IMR-90 (cell line): ENCODE data around the gene SYNPO2. TPM values are rescaled to one million over a fixed set of nuclear protein-coding genes. Genes with fewer than 3 reads are reported as not detected.

Experiments
- ATAC-seq: fragments of 200-7000 bp; cut with Tn5 transposase; 2 replicates; pipeline ENCODE4 v1.9.1; 2020; ENCODE audit warnings: low read depth, mild to moderate bottlenecking, moderate library complexity
- BruUV-seq: library from RNA; stranded (reverse); fragments of 400-500 nt; replicated peaks from 2 replicates; lab custom pipeline; 2021; lab: Mats Ljungman, UMichigan
- CTCF ChIA-PET: fragments of 300-600 bp; formaldehyde crosslinking; extraction: SDS; loops from one replicate; lab custom pipeline; 2021; ENCODE audit warnings: antibody characterized with exemption; lab: Yijun Ruan, JAX
- POLR2A ChIA-PET: fragments of 300-600 bp; sonication (Branson Sonifier 250); formaldehyde crosslinking; loops from one replicate; lab custom pipeline; 2022; ENCODE audit warnings: antibody characterized with exemption; ENCODE audit not compliant: unreplicated experiment; lab: Charles Lee
- DNase-seq: peaks from one replicate; pipeline ENCODE4 v3.0.0; 2013
- H2AFZ ChIP-seq: replicated peaks from 2 replicates; pipeline ENCODE3; 2013; ENCODE audit warnings: low read length, mild to moderate bottlenecking; ENCODE audit not compliant: poor library complexity
- H2AK5ac ChIP-seq: 2 replicates; pipeline ENCODE4 v1.6.1; 2013; ENCODE audit warnings: low read depth, low read length, inconsistent platforms
- H2AK9ac ChIP-seq: replicated peaks from 2 replicates; pipeline ENCODE3; 2013; ENCODE audit warnings: mild to moderate bottlenecking, low read depth, low read length, moderate library complexity; ENCODE audit not compliant: poor library complexity
- H2BK120ac ChIP-seq: 2 replicates; pipeline ENCODE4 v1.6.1; 2013; ENCODE audit warnings: low read depth, low read length, inconsistent platforms
- H2BK15ac ChIP-seq: 3 replicates; pipeline ENCODE4 v1.6.1; 2013; ENCODE audit warnings: low read depth, low read length, inconsistent platforms
- H2BK20ac ChIP-seq: 2 replicates; pipeline ENCODE4 v1.6.1; 2013; ENCODE audit warnings: low read depth, mild to moderate bottlenecking, inconsistent platforms, low read length, moderate library complexity
- H2BK5ac ChIP-seq: 2 replicates; pipeline ENCODE4 v1.6.1; 2013; ENCODE audit warnings: mild to moderate bottlenecking, low read depth, low read length, inconsistent platforms; ENCODE audit not compliant: poor library complexity, severe bottlenecking
- H3K14ac ChIP-seq: replicated peaks from 2 replicates; pipeline ENCODE4 v1.6.1; 2013; ENCODE audit warnings: low read depth, low read length, inconsistent platforms
- H3K18ac ChIP-seq: 2 replicates; pipeline ENCODE4 v1.6.1; 2013; ENCODE audit warnings: low read depth, low read length, control low read depth
- H3K23ac ChIP-seq: 2 replicates; pipeline ENCODE4 v1.6.1; 2013; ENCODE audit warnings: low read depth, low read length, inconsistent platforms
- H3K27ac ChIP-seq: 2 replicates; pipeline ENCODE4 v1.5.1; 2013; ENCODE audit warnings: mild to moderate bottlenecking, control low read depth, low read length; ENCODE audit not compliant: insufficient read depth
- H3K27me3 ChIP-seq: 2 replicates; pipeline ENCODE4 v1.6.1; 2013; ENCODE audit warnings: low read length; ENCODE audit not compliant: control insufficient read depth, insufficient read depth
- H3K36me3 ChIP-seq: 2 replicates; pipeline ENCODE4 v1.6.1; 2013; ENCODE audit warnings: low read length, mixed read lengths; ENCODE audit not compliant: control insufficient read depth, insufficient read depth
- H3K4ac ChIP-seq: 2 replicates; pipeline ENCODE4 v1.6.1; 2013; ENCODE audit warnings: low read depth, low read length, inconsistent platforms
- H3K4me1 ChIP-seq: 2 replicates; pipeline ENCODE4 v1.6.1; 2013; ENCODE audit warnings: low read length, mixed read lengths; ENCODE audit not compliant: control insufficient read depth, insufficient read depth
- H3K4me2 ChIP-seq: 2 replicates; pipeline ENCODE4 v1.6.1; 2013; ENCODE audit warnings: low read depth, mild to moderate bottlenecking, control low read depth, low read length, moderate library complexity
- H3K4me3 ChIP-seq: 2 replicates; pipeline ENCODE4 v1.5.1; 2013; ENCODE audit warnings: low read depth, mild to moderate bottlenecking, control low read depth, low read length, moderate library complexity; ENCODE audit not compliant: insufficient read depth
- H3K56ac ChIP-seq: 2 replicates; pipeline ENCODE4 v1.6.1; 2013; ENCODE audit warnings: low read length, inconsistent platforms; ENCODE audit not compliant: insufficient read depth; ENCODE audit errors: extremely low read depth
- H3K79me1 ChIP-seq, 2 experiments: 2 replicates each; pipeline ENCODE4 v1.6.1; 2013; ENCODE audit warnings: low read length in 2 of 2, inconsistent platforms in 1 of 2, low read depth in 1 of 2
- H3K9ac ChIP-seq: 2 replicates; pipeline ENCODE4 v1.6.1; 2013; ENCODE audit warnings: low read depth, low read length, control low read depth
- H3K9me1 ChIP-seq: 2 replicates; pipeline ENCODE4 v1.6.1; 2013; ENCODE audit warnings: low read length, inconsistent platforms; ENCODE audit not compliant: insufficient read depth
- H3K9me3 ChIP-seq: 2 replicates; pipeline ENCODE4 v1.6.1; 2013; ENCODE audit warnings: low read length; ENCODE audit not compliant: control insufficient read depth, insufficient read depth
- H4K20me1 ChIP-seq: 2 replicates; pipeline ENCODE4 v1.6.1; 2013; ENCODE audit warnings: low read length, inconsistent platforms; ENCODE audit not compliant: insufficient read depth
- H4K5ac ChIP-seq: 2 replicates; pipeline ENCODE4 v1.6.1; 2013; ENCODE audit warnings: mild to moderate bottlenecking, low read depth, low read length, control low read depth
- H4K8ac ChIP-seq, 2 experiments: 2 replicates each; pipeline ENCODE4 v1.6.1; 2013; ENCODE audit warnings: low read depth in 2 of 2, low read length in 2 of 2, control low read depth in 1 of 2, inconsistent platforms in 1 of 2
- H4K91ac ChIP-seq: 2 replicates; pipeline ENCODE4 v1.6.1; 2013; ENCODE audit warnings: low read depth, low read length, inconsistent platforms; ENCODE audit not compliant: insufficient read depth
- BHLHE40 ChIP-seq: fragments of 150-350 bp; IDR thresholded peaks from 2 replicates; pipeline ENCODE4 v1.6.1; 2016; ENCODE audit warnings: mild to moderate bottlenecking, low read depth, low read length
- CEBPB ChIP-seq: IDR thresholded peaks from 2 replicates; pipeline ENCODE4 v1.6.1; 2012; ENCODE audit warnings: low read depth, low read length, improper control_type of control experiment
- CHD1 ChIP-seq: IDR thresholded peaks from 2 replicates; pipeline ENCODE4 v1.6.1; 2012; ENCODE audit warnings: low read depth, low read length, improper control_type of control experiment
- CTCF ChIP-seq: conservative IDR thresholded peaks from 2 replicates; pipeline ENCODE4 v1.5.1; 2012; ENCODE audit warnings: mild to moderate bottlenecking, low read depth, low read length, improper control_type of control experiment
- ELK1 ChIP-seq: fragments of 150-350 bp; IDR thresholded peaks from 2 replicates; pipeline ENCODE4 v1.6.1; 2016; ENCODE audit warnings: low read depth, mild to moderate bottlenecking, low read length, moderate library complexity, borderline replicate concordance
- FOS ChIP-seq: fragments of 150-350 bp; IDR thresholded peaks from 2 replicates; pipeline ENCODE4 v1.6.1; 2016; ENCODE audit warnings: low read depth, low read length
- MAFK ChIP-seq: IDR thresholded peaks from 2 replicates; pipeline ENCODE4 v1.6.1; 2012; ENCODE audit warnings: low read depth, low read length, improper control_type of control experiment
- MAZ ChIP-seq: IDR thresholded peaks from 2 replicates; pipeline ENCODE4 v1.6.1; 2012; ENCODE audit warnings: low read depth, mild to moderate bottlenecking, low read length, improper control_type of control experiment, moderate library complexity, borderline replicate concordance
- MXI1 ChIP-seq: IDR thresholded peaks from 2 replicates; pipeline ENCODE4 v1.6.1; 2012; ENCODE audit warnings: low read depth, mild to moderate bottlenecking, low read length, moderate library complexity, borderline replicate concordance
- NFE2L2 ChIP-seq: fragments of 150-350 bp; IDR thresholded peaks from 2 replicates; pipeline ENCODE4 v1.6.1; 2016; ENCODE audit warnings: low read depth, mild to moderate bottlenecking, low read length
- POLR2A ChIP-seq: IDR thresholded peaks from 2 replicates; pipeline ENCODE4 v1.6.1; 2012; ENCODE audit warnings: mild to moderate bottlenecking, low read depth, low read length
- RAD21 ChIP-seq: IDR thresholded peaks from 2 replicates; pipeline ENCODE4 v1.6.1; 2012; ENCODE audit warnings: low read length, improper control_type of control experiment
- RCOR1 ChIP-seq: IDR thresholded peaks from 2 replicates; pipeline ENCODE4 v1.6.1; 2012; ENCODE audit warnings: mild to moderate bottlenecking, low read length, improper control_type of control experiment; ENCODE audit not compliant: insufficient replicate concordance
- RFX5 ChIP-seq: IDR thresholded peaks from 2 replicates; pipeline ENCODE4 v1.8.0; 2012; ENCODE audit warnings: low read depth, mild to moderate bottlenecking, low read length, moderate library complexity
- SMC3 ChIP-seq: fragments of 150-350 bp; IDR thresholded peaks from 2 replicates; pipeline ENCODE4 v1.6.1; 2016; ENCODE audit warnings: low read depth, mild to moderate bottlenecking, antibody characterized with exemption, low read length, moderate library complexity
- USF2 ChIP-seq: fragments of 150-350 bp; IDR thresholded peaks from 2 replicates; pipeline ENCODE4 v1.6.1; 2017; ENCODE audit warnings: mild to moderate bottlenecking, antibody characterized with exemption, low read length, low read depth
- WGBS, 2 experiments: methylation state at CpG; one replicate each; pipeline versions ENCODE4 v1.1.5 to v1.1.7; 2013; ENCODE audit warnings: missing lambda C conversion rate in 2 of 2; ENCODE audit not compliant: insufficient read length in 1 of 2; ENCODE audit errors: extremely low coverage in 2 of 2; 5-methylcytosine and 5-hydroxymethylcytosine counted together
- dilution Hi-C: fragments of 300-500 bp; cut with HindIII; formaldehyde crosslinking; loops from one replicate; pipeline ENCODE4 v1.14.3; 2018; ENCODE audit warnings: low sequenced_read_pairs; ENCODE audit not compliant: unreplicated experiment
- in situ Hi-C: fragments of 300-500 bp; cut with MboI; formaldehyde crosslinking; loops from 3 replicates; pipeline ENCODE4 v1.14.3; 2019; ENCODE audit warnings: low sequenced_read_pairs, inconsistent platforms, mixed read lengths
- intact Hi-C: fragments of 100-400 bp; cut with micrococcal nuclease; formaldehyde crosslinking; loops from 2 replicates; pipeline ENCODE4 v1.10.0; 2022
- polyA plus RNA-seq, 3 experiments: library from polyadenylated mRNA; depleted of rRNA; stranded (reverse); fragments of >200 nt; gene quantifications; 2 replicates each; pipeline ENCODE4 v1.2.3, GENCODE V29; 2012; ENCODE audit warnings: low replicate concordance in 1 of 3
- total RNA-seq: library from RNA; depleted of rRNA; stranded (reverse); fragments of >200 nt; gene quantifications from 2 replicates; pipeline ENCODE4 v1.2.3, GENCODE V29; 2012

The SYNPO2 gene
- total and polyA plus RNA-seq, 2 of the 4 experiments (the other 2 are of a cell fraction) = 0.99 to 1.8 TPM

GRCh38 chr4:118957722-118958445 is 69.2 kb downstream of the SYNPO2 start:
- CTCF ChIA-PET = no interaction called here

More at GRCh38 chr4:118957722-118958445, 69.2 kb downstream of the SYNPO2 start:
- no peak overlapping the region for H2BK120ac ChIP-seq
- H3K4me3 ChIP-seq = no peak overlapping the region
- no peak overlapping the region for H3K9ac ChIP-seq
- H3K56ac ChIP-seq = no peak overlapping the region
- no peaks in the 10 kb centered on the region for H4K20me1 ChIP-seq
- H3K4ac ChIP-seq = no peak overlapping the region
- H3K79me1 ChIP-seq = no peaks in the 10 kb centered on the region
- no peak for DNase-seq
- dilution Hi-C loops = no loop called here
- H3K36me3 ChIP-seq = no peaks in the 10 kb centered on the region
- no peak overlapping the region for H2AK5ac ChIP-seq
- no peak overlapping the region for H2BK20ac ChIP-seq
- no peak overlapping the region for H3K14ac ChIP-seq
- no peak for ATAC-seq
- H3K18ac ChIP-seq = no peak overlapping the region
- intact Hi-C loops = no loop called here
- H2BK5ac ChIP-seq = no peak overlapping the region
- H3K4me1 ChIP-seq = no peaks in the 10 kb centered on the region
- H4K8ac ChIP-seq = no peak overlapping the region
- BruUV-seq = no TSS peak
- POLR2A ChIA-PET = no interaction called here
- WGBS, 2 experiments = no CpG with 5 or more reads among the region's 10 CpGs
- no peaks in the 10 kb centered on the region; the same call in 1 of the 2 replicates for H3K9me1 ChIP-seq
- no peak overlapping the region for H2AFZ ChIP-seq
- H3K4me2 ChIP-seq = no peak overlapping the region
- no peak overlapping the region for H2AK9ac ChIP-seq
- in situ Hi-C loops = loop anchor here (25.0 kb wide), 1 partner anchor 421 kb away; no protein-coding TSS in a partner anchor
- no peaks in the 10 kb centered on the region for H3K9me3 ChIP-seq
- H3K27ac ChIP-seq = no peak overlapping the region
- no peak overlapping the region for H2BK15ac ChIP-seq
- no peaks in the 10 kb centered on the region for H3K27me3 ChIP-seq
- no peak for TF ChIP-seq BHLHE40
- no peak for TF ChIP-seq MAZ
- TF ChIP-seq RFX5 = no peak
- TF ChIP-seq ELK1 = no peak
- no peak for TF ChIP-seq RCOR1
- no peak for TF ChIP-seq FOS
- no peak for TF ChIP-seq USF2
- no peak for TF ChIP-seq SMC3
- TF ChIP-seq POLR2A = no peak
- no peak for TF ChIP-seq NFE2L2
- no peak for TF ChIP-seq MAFK
- TF ChIP-seq RAD21 = no peak
- TF ChIP-seq MXI1 = no peak
- TF ChIP-seq CEBPB = no peak
- no peak for TF ChIP-seq CTCF
- TF ChIP-seq CHD1 = no peak
- no peak overlapping the region for H4K91ac ChIP-seq
- no peak overlapping the region for H3K23ac ChIP-seq
- no peak overlapping the region for H4K5ac ChIP-seq
